Astrocyte (in vitro differentiated cells and primary cell): ENCODE data around the gene MYL6. TPM values are rescaled to one million over a fixed set of nuclear protein-coding genes. Genes with fewer than 3 reads are reported as not detected.

Experiments
- DNase-seq: peaks from one replicate; pipeline ENCODE4 v3.0.0-alpha.2; 2010; ENCODE audit warnings: low read depth
- FAIRE-seq: peaks from 2 replicates; lab custom pipeline; 2011; peaks lifted over from hg19 to GRCh38; lab: Jason Lieb, UNC
- H2AFZ ChIP-seq: 2 replicates; pipeline ENCODE4 v1.6.0; 2012; ENCODE audit warnings: low read depth, low read length, inconsistent platforms
- H3K27ac ChIP-seq: 2 replicates; pipeline ENCODE4 v1.5.1; 2011; ENCODE audit warnings: low read depth, low read length, inconsistent platforms
- H3K27me3 ChIP-seq: 2 replicates; pipeline ENCODE4 v1.6.0; 2011; ENCODE audit warnings: low read length, inconsistent platforms; ENCODE audit not compliant: insufficient read depth
- H3K36me3 ChIP-seq: 2 replicates; pipeline ENCODE4 v1.5.1; 2011; ENCODE audit warnings: low read length, inconsistent platforms; ENCODE audit not compliant: insufficient read depth
- H3K4me1 ChIP-seq: 2 replicates; pipeline ENCODE4 v1.5.1; 2011; ENCODE audit warnings: low read length, inconsistent platforms; ENCODE audit not compliant: insufficient read depth
- H3K4me2 ChIP-seq: 2 replicates; pipeline ENCODE4 v1.6.0; 2012; ENCODE audit warnings: low read length, inconsistent platforms
- H3K4me3 ChIP-seq: 2 replicates; pipeline ENCODE4 v1.5.1; 2011; ENCODE audit warnings: low read depth, mild to moderate bottlenecking, low read length, inconsistent platforms; ENCODE audit not compliant: insufficient read depth
- H3K79me2 ChIP-seq: 2 replicates; pipeline ENCODE4 v1.6.0; 2012; ENCODE audit warnings: mild to moderate bottlenecking, low read length, inconsistent platforms; ENCODE audit not compliant: insufficient read depth
- H3K9ac ChIP-seq: 2 replicates; pipeline ENCODE4 v1.6.0; 2012; ENCODE audit warnings: mild to moderate bottlenecking, low read length, inconsistent platforms
- H3K9me3 ChIP-seq: 2 replicates; pipeline ENCODE4 v1.5.1; 2012; ENCODE audit warnings: low read depth, mild to moderate bottlenecking, low read length, inconsistent platforms; ENCODE audit not compliant: insufficient read depth
- H4K20me1 ChIP-seq: 2 replicates; pipeline ENCODE4 v1.6.0; 2012; ENCODE audit warnings: low read length, inconsistent platforms; ENCODE audit not compliant: insufficient read depth
- H3K27ac Mint-ChIP-seq: one replicate; pipeline ENCODE4 v1.8.0; 2021; ENCODE audit warnings: mild to moderate bottlenecking, mixed read lengths; ENCODE audit not compliant: unreplicated experiment
- H3K27me3 Mint-ChIP-seq: one replicate; pipeline ENCODE4 v1.8.0; 2021; ENCODE audit warnings: low read depth, mixed read lengths; ENCODE audit not compliant: unreplicated experiment
- H3K36me3 Mint-ChIP-seq: one replicate; pipeline ENCODE4 v1.8.0; 2021; ENCODE audit warnings: low read depth, mixed read lengths; ENCODE audit not compliant: unreplicated experiment
- H3K4me1 Mint-ChIP-seq: one replicate; pipeline ENCODE4 v1.8.0; 2021; ENCODE audit warnings: low read depth, mixed read lengths; ENCODE audit not compliant: unreplicated experiment
- H3K4me3 Mint-ChIP-seq: one replicate; pipeline ENCODE4 v1.8.0; 2021; ENCODE audit warnings: mild to moderate bottlenecking, moderate library complexity, mixed read lengths; ENCODE audit not compliant: unreplicated experiment
- H3K9me3 Mint-ChIP-seq: one replicate; pipeline ENCODE4 v1.8.0; 2021; ENCODE audit warnings: mild to moderate bottlenecking, mixed read lengths; ENCODE audit not compliant: unreplicated experiment
- CTCF ChIP-seq: IDR thresholded peaks from 2 replicates; pipeline ENCODE4 v1.5.1; 2011; ENCODE audit warnings: low read depth, mild to moderate bottlenecking, inconsistent platforms, low read length, moderate library complexity; ENCODE audit not compliant: insufficient read depth
- EZH2 ChIP-seq: IDR thresholded peaks from 2 replicates; pipeline ENCODE4 v1.6.1; 2012; ENCODE audit warnings: mild to moderate bottlenecking, low read length, inconsistent platforms; ENCODE audit not compliant: insufficient read depth
- total RNA-seq: library from RNA; stranded (reverse); gene quantifications from 2 replicates; pipeline ENCODE4 v1.2.1, GENCODE V29; 2021

The MYL6 gene
- total RNA-seq, 1 donor from 2014 or later, result 2,685 TPM

- H3K9me3 Mint-ChIP-seq, result peaks cover 4% of the 10 kb centered on the region
- no peaks in the 10 kb centered on the region for H3K9me3 ChIP-seq
- H3K79me2 ChIP-seq, result no peaks in the 10 kb centered on the region
- no peak overlapping the region for H3K4me3 ChIP-seq
- DNase-seq, result no peak
- no peak for FAIRE-seq
- TF ChIP-seq EZH2 (no peak), CTCF (no peak)
- no peak overlapping the region for H3K9ac ChIP-seq
- H3K27me3 Mint-ChIP-seq, result no peaks in the 10 kb centered on the region
- H3K4me1 Mint-ChIP-seq, result peaks cover 5% of the 10 kb centered on the region
- no peaks in the 10 kb centered on the region for H3K4me1 ChIP-seq
- H3K36me3 Mint-ChIP-seq, result peaks cover 57% of the 10 kb centered on the region
- H3K4me2 ChIP-seq, result no peak overlapping the region
- H3K27ac Mint-ChIP-seq, result no peak overlapping the region
- no peak overlapping the region for H3K4me3 Mint-ChIP-seq
- no peak overlapping the region for H2AFZ ChIP-seq
- no peaks in the 10 kb centered on the region for H4K20me1 ChIP-seq
- no peak overlapping the region for H3K27ac ChIP-seq
- H3K36me3 ChIP-seq, result peaks cover 54% of the 10 kb centered on the region
- no peaks in the 10 kb centered on the region for H3K27me3 ChIP-seq
These were observed 16.0 kb upstream of the MYL6 start for GRCh38 chr12:56141946-56142784.

GRCh38 chr12:56143217-56143616 is 14.9 kb upstream of the MYL6 start:
- H3K36me3 ChIP-seq, result peaks cover 47% of the 10 kb centered on the region
- Mint-ChIP-seq H3K4me3 (peak overlapping the region; percentile 50), H3K27me3 (no peaks in the 10 kb centered on the region), H3K36me3 (peaks cover 48% of the 10 kb centered on the region), H3K27ac (peak overlapping the region; percentile 12), H3K4me1 (peaks cover 5% of the 10 kb centered on the region), H3K9me3 (peaks cover 4% of the 10 kb centered on the region)
- H3K4me3 ChIP-seq, result no peak overlapping the region
- H3K27ac ChIP-seq, result no peak overlapping the region
- H3K9ac ChIP-seq, result no peak overlapping the region
- FAIRE-seq, result no peak
- no peaks in the 10 kb centered on the region for H3K27me3 ChIP-seq
- DNase-seq, result no peak
- H4K20me1 ChIP-seq, result no peaks in the 10 kb centered on the region
- TF ChIP-seq EZH2, result no peak
- no peak for TF ChIP-seq CTCF
- no peaks in the 10 kb centered on the region for H3K79me2 ChIP-seq
- H3K4me1 ChIP-seq, result no peaks in the 10 kb centered on the region
- no peak overlapping the region for H2AFZ ChIP-seq
- no peak overlapping the region for H3K4me2 ChIP-seq
- no peaks in the 10 kb centered on the region for H3K9me3 ChIP-seq

GRCh38 chr12:56143870-56144269 is 14.3 kb upstream of the MYL6 start:
- Histone ChIP-seq H3K9me3 (no peaks in the 10 kb centered on the region), H3K4me2 (no peak overlapping the region), H4K20me1 (no peaks in the 10 kb centered on the region), H3K27me3 (no peaks in the 10 kb centered on the region), H3K79me2 (no peaks in the 10 kb centered on the region), H3K36me3 (peaks cover 43% of the 10 kb centered on the region), H3K4me3 (no peak overlapping the region), H3K27ac (no peak overlapping the region), H2AFZ (no peak overlapping the region), H3K9ac (no peak overlapping the region), H3K4me1 (no peaks in the 10 kb centered on the region)
- Mint-ChIP-seq H3K27me3 (no peaks in the 10 kb centered on the region), H3K4me1 (peaks cover 5% of the 10 kb centered on the region), H3K27ac (no peak overlapping the region), H3K9me3 (peaks cover 4% of the 10 kb centered on the region), H3K4me3 (peak overlapping the region; percentile 50), H3K36me3 (peaks cover 41% of the 10 kb centered on the region)
- FAIRE-seq (no peak), DNase-seq (no peak)
- TF ChIP-seq EZH2, result no peak
- no peak for TF ChIP-seq CTCF
